NCI-H128 (cell line): ENCODE measurements around the gene ZBTB16.

Experiments used
- DNase-seq: peaks from one replicate; lab custom pipeline; 2025; ENCODE audit not compliant: unreplicated experiment; lab: John Stamatoyannopoulos, UW

The ZBTB16 gene

GRCh38 chr11:114178656-114179055 lies 119.1 kb downstream of the ZBTB16 start:
- DNase-seq: no peak

GRCh38 chr11:114179234-114179941 lies 119.9 kb downstream of the ZBTB16 start:
- no peak for DNase-seq

- no peak for DNase-seq
These were observed 121.0 kb downstream of the ZBTB16 start for GRCh38 chr11:114180301-114181055.

- no peak for DNase-seq
These were observed 121.7 kb downstream of the ZBTB16 start for GRCh38 chr11:114181195-114181594.

GRCh38 chr11:114181752-114182151 lies 122.2 kb downstream of the ZBTB16 start:
- DNase-seq: no peak

GRCh38 chr11:114182471-114183043 lies 123.0 kb downstream of the ZBTB16 start:
- DNase-seq: no peak

- no peak for DNase-seq
These were observed 123.6 kb downstream of the ZBTB16 start for GRCh38 chr11:114183044-114183511.

GRCh38 chr11:114185436-114185835 lies 125.9 kb downstream of the ZBTB16 start:
- DNase-seq: no peak

GRCh38 chr11:114187173-114187572 lies 127.7 kb downstream of the ZBTB16 start:
- DNase-seq: no peak

GRCh38 chr11:114188851-114189570 lies 129.5 kb downstream of the ZBTB16 start:
- no peak for DNase-seq

GRCh38 chr11:114190630-114191029 lies 131.1 kb downstream of the ZBTB16 start:
- DNase-seq: no peak

- DNase-seq: no peak
These were observed 132.4 kb downstream of the ZBTB16 start for GRCh38 chr11:114191893-114192292.

- no peak for DNase-seq
These were observed 133.4 kb downstream of the ZBTB16 start for GRCh38 chr11:114192841-114193389.

- DNase-seq: no peak
These were observed 134.5 kb downstream of the ZBTB16 start for GRCh38 chr11:114193730-114194679.

GRCh38 chr11:114194702-114195101 lies 135.2 kb downstream of the ZBTB16 start:
- DNase-seq: no peak

GRCh38 chr11:114195151-114195550 lies 135.6 kb downstream of the ZBTB16 start:
- DNase-seq: no peak

GRCh38 chr11:114195981-114196731 lies 136.6 kb downstream of the ZBTB16 start:
- no peak for DNase-seq

GRCh38 chr11:114196997-114197703 lies 137.6 kb downstream of the ZBTB16 start:
- DNase-seq: no peak
